ENCODE data around the gene OSBPL3.

GRCh38 chr7:24854866-24855265, 125.1 kb downstream of the OSBPL3 start:
- TF ChIP-seq CTCF (conservative IDR thresholded peaks at IDR 0.05; ENCODE audit: low read depth, low read length) (no peak), EZH2 (IDR thresholded peaks at IDR 0.05; ENCODE audit: low read length, unreplicated experiment) (no peak)
